Mesendoderm (in vitro differentiated cells): ENCODE results near the gene NDUFB7.
A peak's percentile ranks its signal among the peaks of the same experiment; 100 is the strongest.
"Not testable (repeated sequence)": the region's sequence is repeated elsewhere in the genome, so short reads cannot be mapped to it uniquely, and the experiment has no call there.

ENCODE experiments used
- DNase-seq: peaks from one replicate; pipeline ENCODE4 v3.0.0; 2013
- H2AK5ac ChIP-seq: 2 replicates; pipeline ENCODE4 v1.6.1; 2013; ENCODE audit warnings: low read length, inconsistent platforms
- H2BK120ac ChIP-seq: 2 replicates; pipeline ENCODE4 v1.6.1; 2013; ENCODE audit warnings: low read depth, mild to moderate bottlenecking, low read length, moderate library complexity, mixed read lengths
- H2BK15ac ChIP-seq: replicated peaks from 2 replicates; pipeline ENCODE4 v1.6.1; 2013; ENCODE audit warnings: low read depth, mild to moderate bottlenecking, moderate library complexity
- H2BK5ac ChIP-seq: 2 replicates; pipeline ENCODE4 v1.6.1; 2013; ENCODE audit warnings: low read length, inconsistent platforms
- H3K18ac ChIP-seq: 2 replicates; pipeline ENCODE4 v1.6.1; 2013; ENCODE audit warnings: mild to moderate bottlenecking, low read length, mixed read lengths
- H3K23ac ChIP-seq: one replicate; pipeline ENCODE4 v1.6.1; 2013; ENCODE audit warnings: low read length
- H3K27ac ChIP-seq: 2 replicates; pipeline ENCODE4 v1.5.1; 2013; ENCODE audit warnings: low read depth, mild to moderate bottlenecking, inconsistent platforms, low read length, moderate library complexity
- H3K27me3 ChIP-seq: 2 replicates; pipeline ENCODE4 v1.6.1; 2013; ENCODE audit warnings: low read length, control low read depth, mild to moderate bottlenecking, inconsistent platforms; ENCODE audit not compliant: insufficient read depth, poor library complexity
- H3K36me3 ChIP-seq: 2 replicates; pipeline ENCODE4 v1.6.1; 2013; ENCODE audit warnings: low read length, inconsistent platforms; ENCODE audit not compliant: control insufficient read depth, insufficient read depth
- H3K4ac ChIP-seq: one replicate; pipeline ENCODE4 v1.6.1; 2013; ENCODE audit warnings: low read depth, mild to moderate bottlenecking, low read length, moderate library complexity
- H3K4me1 ChIP-seq: 2 replicates; pipeline ENCODE4 v1.6.1; 2013; ENCODE audit warnings: low read depth, low read length, inconsistent platforms; ENCODE audit not compliant: control insufficient read depth
- H3K4me2 ChIP-seq: 2 replicates; pipeline ENCODE4 v1.6.1; 2013; ENCODE audit warnings: low read length
- H3K4me3 ChIP-seq: 2 replicates; pipeline ENCODE4 v1.5.1; 2013; ENCODE audit warnings: mild to moderate bottlenecking, low read length
- H3K56ac ChIP-seq: one replicate; pipeline ENCODE4 v1.6.1; 2013; ENCODE audit warnings: low read length
- H3K79me1 ChIP-seq: 2 replicates; pipeline ENCODE4 v1.6.1; 2013; ENCODE audit warnings: low read length, inconsistent platforms
- H3K79me2 ChIP-seq: 2 replicates; pipeline ENCODE4 v1.6.1; 2013; ENCODE audit warnings: mild to moderate bottlenecking, low read length; ENCODE audit not compliant: control insufficient read depth, insufficient read depth
- H3K9ac ChIP-seq: 2 replicates; pipeline ENCODE4 v1.6.1; 2013; ENCODE audit warnings: low read length, inconsistent platforms
- H4K5ac ChIP-seq: one replicate; pipeline ENCODE4 v1.6.1; 2013; ENCODE audit warnings: low read length
- H4K8ac ChIP-seq: one replicate; pipeline ENCODE4 v1.6.1; 2013; ENCODE audit warnings: low read depth, mild to moderate bottlenecking, control low read depth, low read length, moderate library complexity
- WGBS: extraction: QIAGEN DNeasy Blood & Tissue Kit; methylation state at CpG from one replicate; pipeline ENCODE4 v1.1.7; 2013; ENCODE audit warnings: low lambda C conversion rate, missing lambda C conversion rate; ENCODE audit not compliant: insufficient coverage; ENCODE audit errors: extremely low coverage; 5-methylcytosine and 5-hydroxymethylcytosine counted together

Gene NDUFB7

GRCh38 chr19:14551134-14552005 is 20.5 kb downstream of the NDUFB7 start:
- not testable (repeated sequence) for H4K8ac ChIP-seq, H2BK15ac ChIP-seq, H4K5ac ChIP-seq, H2BK120ac ChIP-seq, H2BK5ac ChIP-seq, H3K4me3 ChIP-seq, H3K23ac ChIP-seq, H3K4me1 ChIP-seq, H2AK5ac ChIP-seq, H3K27ac ChIP-seq, H3K56ac ChIP-seq, H3K4me2 ChIP-seq, H3K79me1 ChIP-seq, H3K79me2 ChIP-seq, H3K36me3 ChIP-seq, H3K18ac ChIP-seq, H3K4ac ChIP-seq, H3K27me3 ChIP-seq
- peak; percentile 90 for DNase-seq
- no CpG with 5 or more reads among the region's 12 CpGs for WGBS
- peak overlapping the region; percentile 29 for H3K9ac ChIP-seq

GRCh38 chr19:14550201-14550754 is 21.6 kb downstream of the NDUFB7 start:
- Histone ChIP-seq H3K56ac (no peak overlapping the region), H3K4me3 (no peak overlapping the region), H3K36me3 (no peaks in the 10 kb centered on the region), H3K4me2 (no peak overlapping the region), H2BK5ac (no peak overlapping the region), H4K8ac (no peak overlapping the region), H3K23ac (no peak overlapping the region), H4K5ac (no peak overlapping the region), H3K4me1 (no peaks in the 10 kb centered on the region), H3K79me2 (no peaks in the 10 kb centered on the region), H3K27ac (no peak overlapping the region), H3K18ac (no peak overlapping the region), H2AK5ac (no peak overlapping the region), H2BK15ac (no peak overlapping the region), H3K9ac (no peak overlapping the region), H3K4ac (no peak overlapping the region), H3K27me3 (no peaks in the 10 kb centered on the region), H3K79me1 (peaks cover 11% of the 10 kb centered on the region), H2BK120ac (no peak overlapping the region)
- no CpG with 5 or more reads among the region's 15 CpGs for WGBS
- no peak for DNase-seq

- H3K56ac ChIP-seq = no peak overlapping the region
- no peak overlapping the region for H3K27ac ChIP-seq
- no peak overlapping the region for H3K23ac ChIP-seq
- WGBS = no CpG with 5 or more reads among the region's 9 CpGs
- no peak overlapping the region for H3K4me2 ChIP-seq
- H3K4ac ChIP-seq = no peak overlapping the region
- peaks cover 1% of the 10 kb centered on the region for H3K4me1 ChIP-seq
- H3K27me3 ChIP-seq = no peaks in the 10 kb centered on the region
- no peaks in the 10 kb centered on the region for H3K36me3 ChIP-seq
- H3K9ac ChIP-seq = no peak overlapping the region
- no peak for DNase-seq
- no peak overlapping the region for H2BK15ac ChIP-seq
- peaks cover 13% of the 10 kb centered on the region for H3K79me1 ChIP-seq
- no peak overlapping the region for H2BK5ac ChIP-seq
- H3K4me3 ChIP-seq = no peak overlapping the region
- no peak overlapping the region for H2AK5ac ChIP-seq
- no peak overlapping the region for H4K5ac ChIP-seq
- H3K18ac ChIP-seq = no peak overlapping the region
- H2BK120ac ChIP-seq = no peak overlapping the region
- H3K79me2 ChIP-seq = no peaks in the 10 kb centered on the region
- H4K8ac ChIP-seq = no peak overlapping the region
These were observed 26.2 kb downstream of the NDUFB7 start for GRCh38 chr19:14545716-14546082.

DNA sequence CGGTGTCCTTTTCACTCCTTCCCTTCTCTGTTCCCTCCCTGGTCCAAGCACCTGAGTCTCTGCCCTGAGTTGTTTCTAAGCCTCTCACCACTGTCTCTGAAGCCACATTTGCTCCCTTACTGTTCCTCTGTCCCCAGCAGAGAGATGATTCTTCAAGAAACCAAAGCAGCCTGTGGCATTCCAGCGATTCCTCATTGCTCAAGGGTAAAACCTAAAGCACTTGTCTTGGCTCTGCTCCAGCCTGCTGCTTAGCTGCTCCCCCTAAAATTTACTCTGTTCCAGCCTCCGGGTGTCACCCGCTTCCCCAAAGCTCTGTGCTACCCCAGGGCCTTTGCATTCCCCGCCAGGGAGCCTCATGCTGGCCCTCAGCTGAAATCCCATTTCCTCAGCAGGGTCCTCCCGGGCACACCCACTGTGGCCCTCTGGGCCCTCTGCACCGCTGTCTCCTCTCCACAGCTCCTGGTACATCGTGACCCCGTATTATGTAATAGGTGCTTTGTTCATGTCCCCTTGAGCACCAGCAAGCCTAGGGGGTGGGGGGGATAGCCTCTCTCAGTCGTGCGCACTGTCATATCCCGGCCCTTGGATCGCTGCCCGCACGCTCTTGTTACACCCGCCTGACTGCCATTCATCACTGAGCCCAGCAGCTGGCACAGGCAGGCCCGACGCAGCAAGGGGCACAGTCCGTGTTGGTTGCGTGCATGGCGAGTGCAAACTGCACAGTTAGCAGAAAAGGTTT is 26.7 kb downstream of the NDUFB7 start:
- Histone ChIP-seq H3K56ac (no peak overlapping the region), H3K36me3 (no peaks in the 10 kb centered on the region), H3K4me1 (peaks cover 1% of the 10 kb centered on the region), H2BK120ac (no peak overlapping the region), H2BK15ac (no peak overlapping the region), H3K4ac (no peak overlapping the region), H3K27me3 (no peaks in the 10 kb centered on the region), H3K79me1 (peaks cover 13% of the 10 kb centered on the region), H2BK5ac (no peak overlapping the region), H3K23ac (no peak overlapping the region), H2AK5ac (no peak overlapping the region), H3K9ac (no peak overlapping the region), H3K79me2 (no peaks in the 10 kb centered on the region), H3K27ac (no peak overlapping the region), H3K4me2 (no peak overlapping the region), H4K8ac (no peak overlapping the region), H3K18ac (no peak overlapping the region), H4K5ac (no peak overlapping the region), H3K4me3 (no peak overlapping the region)
- no peak for DNase-seq
- WGBS = no CpG with 5 or more reads among the region's 21 CpGs

DNA sequence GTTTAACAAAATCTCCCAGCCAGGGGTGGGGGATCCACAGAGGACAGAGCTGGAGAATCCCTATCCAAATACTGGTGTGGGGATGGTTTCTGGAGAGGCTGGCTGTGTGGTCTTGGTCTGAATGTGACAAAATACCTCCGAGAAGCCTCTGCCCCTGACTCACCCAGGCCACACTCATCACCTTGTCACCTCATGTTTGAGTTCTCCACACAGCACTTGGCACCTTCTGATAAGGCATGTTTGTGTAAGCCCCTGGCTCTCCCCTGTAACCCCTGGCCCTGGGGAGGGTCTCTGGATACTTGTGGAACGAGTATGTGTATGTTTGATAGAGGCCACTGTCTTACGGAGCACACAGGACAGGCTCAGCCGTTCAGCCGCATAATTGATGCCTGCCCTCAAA is 27.8 kb downstream of the NDUFB7 start:
- no peak overlapping the region for H3K27ac ChIP-seq
- H3K4ac ChIP-seq = no peak overlapping the region
- H2AK5ac ChIP-seq = no peak overlapping the region
- H3K56ac ChIP-seq = no peak overlapping the region
- no peak overlapping the region for H3K23ac ChIP-seq
- no peak overlapping the region for H3K18ac ChIP-seq
- no CpG with 5 or more reads among the region's 5 CpGs for WGBS
- no peak overlapping the region for H3K4me3 ChIP-seq
- no peak overlapping the region for H4K8ac ChIP-seq
- no peaks in the 10 kb centered on the region for H3K27me3 ChIP-seq
- no peak overlapping the region for H2BK120ac ChIP-seq
- peaks cover 15% of the 10 kb centered on the region for H3K79me1 ChIP-seq
- peak; percentile 42 for DNase-seq
- peaks cover 1% of the 10 kb centered on the region for H3K4me1 ChIP-seq
- no peak overlapping the region for H2BK15ac ChIP-seq
- no peaks in the 10 kb centered on the region for H3K36me3 ChIP-seq
- H3K4me2 ChIP-seq = no peak overlapping the region
- H3K79me2 ChIP-seq = no peaks in the 10 kb centered on the region
- no peak overlapping the region for H2BK5ac ChIP-seq
- no peak overlapping the region for H4K5ac ChIP-seq
- no peak overlapping the region for H3K9ac ChIP-seq
